Endothelial cell of hepatic sinusoid (primary cell): Measurements from ENCODE around the gene TMEM41B.
"Not testable (repeated sequence)": the region's sequence is repeated elsewhere in the genome, so short reads cannot be mapped to it uniquely, and the experiment has no call there.

Experiments used
- in situ Hi-C: cut with HindIII; loops from 2 replicates; pipeline ENCODE4 v1.10.0; 2017; ENCODE audit warnings: low sequenced_read_pairs

TMEM41B gene

GRCh38 chr11:9314291-9315077, at the start of gene TMEM41B:
Gene TMEM41B, minus strand, starts transcription at chr11:9314593. Its CDS starts 152 bp downstream, at chr11:9314441.
- in situ Hi-C loops: loop anchor here (5.0 kb wide), 1 partner anchor 58 kb away; no protein-coding TSS in a partner anchor

- in situ Hi-C loops: no loop called here
Measured at GRCh38 chr11:9362393-9362863, 48.0 kb upstream of the TMEM41B start.

- in situ Hi-C loops: not testable (repeated sequence)
Measured at GRCh38 chr11:9360862-9361622, 46.6 kb upstream of the TMEM41B start.

GRCh38 chr11:9357041-9357440, 42.6 kb upstream of the TMEM41B start:
- in situ Hi-C loops: no loop called here

GRCh38 chr11:9351321-9351881, 37.0 kb upstream of the TMEM41B start:
- in situ Hi-C loops: no loop called here

GRCh38 chr11:9347779-9348178, 33.4 kb upstream of the TMEM41B start:
- in situ Hi-C loops: not testable (repeated sequence)

GRCh38 chr11:9347100-9347499, 32.7 kb upstream of the TMEM41B start:
- in situ Hi-C loops: no loop called here

- in situ Hi-C loops: loop anchor here (5.0 kb wide), 1 partner anchor 53 kb away; no protein-coding TSS in a partner anchor
Measured at GRCh38 chr11:9344061-9344680, 29.8 kb upstream of the TMEM41B start.

GRCh38 chr11:9341638-9342178, 27.3 kb upstream of the TMEM41B start:
- in situ Hi-C loops: loop anchor here (5.0 kb wide), 1 partner anchor 56 kb away; no protein-coding TSS in a partner anchor

- in situ Hi-C loops: loop anchor here (5.0 kb wide), 1 partner anchor 45 kb away; no protein-coding TSS in a partner anchor
Measured at GRCh38 chr11:9332655-9333054, 18.3 kb upstream of the TMEM41B start.

- in situ Hi-C loops: loop anchor here (5.0 kb wide), 1 partner anchor 43 kb away; no protein-coding TSS in a partner anchor
Measured at GRCh38 chr11:9330387-9331384, 16.3 kb upstream of the TMEM41B start.

- in situ Hi-C loops: no loop called here
Measured at GRCh38 chr11:9320047-9320446, 5.7 kb upstream of the TMEM41B start.

GRCh38 chr11:9319377-9320001, 5.1 kb upstream of the TMEM41B start:
- in situ Hi-C loops: loop anchor here (5.0 kb wide), 1 partner anchor 53 kb away; no protein-coding TSS in a partner anchor

- in situ Hi-C loops: loop anchor here (5.0 kb wide), 1 partner anchor 54 kb away; no protein-coding TSS in a partner anchor
Measured at GRCh38 chr11:9318442-9319376, 4.3 kb upstream of the TMEM41B start.

GRCh38 chr11:9316334-9316733, 1.9 kb upstream of the TMEM41B start:
- in situ Hi-C loops: loop anchor here (5.0 kb wide), 1 partner anchor 56 kb away; no protein-coding TSS in a partner anchor

GRCh38 chr11:9315078-9315688, 790 bp upstream of the TMEM41B start:
- in situ Hi-C loops: loop anchor here (5.0 kb wide), 1 partner anchor 57 kb away; no protein-coding TSS in a partner anchor
